NB4 (cell line): ENCODE data around the gene ZBTB20.

Experiments
- CTCF ChIP-seq: IDR thresholded peaks from one replicate; pipeline ENCODE4 v1.5.1; 2012; ENCODE audit warnings: low read depth, low read length
- MAX ChIP-seq: IDR thresholded peaks from 2 replicates; pipeline ENCODE4 v1.6.1; 2011; ENCODE audit warnings: low read depth, low read length
- MYC ChIP-seq: IDR thresholded peaks from 2 replicates; pipeline ENCODE4 v1.6.1; 2011; ENCODE audit warnings: low read depth, low read length
- POLR2A ChIP-seq: IDR thresholded peaks from 2 replicates; pipeline ENCODE4 v1.6.1; 2011; ENCODE audit warnings: mild to moderate bottlenecking; ENCODE audit not compliant: insufficient read length; ENCODE audit errors: extremely low read depth

- TF ChIP-seq CTCF (no peak), POLR2A (no peak), MYC (no peak), MAX (no peak)
Measured at GRCh38 chr3:114640126-114640525, 507.0 kb downstream of the ZBTB20 start.
